ENCODE measurements around the gene C10orf143. TPM values are rescaled to one million over a fixed set of nuclear protein-coding genes. Genes with fewer than 3 reads are reported as not detected.

Gene C10orf143
- total RNA-seq, 1 experiment from 2014 or later, result 1.6 TPM

- TF ChIP-seq STAT6 (CRISPR knock-in tag; conservative IDR thresholded peaks at IDR 0.05; ENCODE audit: low read depth) (no peak), ZNF317 (CRISPR knock-in tag; IDR thresholded peaks at IDR 0.05; ENCODE audit: borderline replicate concordance, low read depth) (no peak), ESRRA (CRISPR knock-in tag; IDR thresholded peaks at IDR 0.05; ENCODE audit: borderline replicate concordance) (no peak), ZNF121 (CRISPR knock-in tag; IDR thresholded peaks at IDR 0.05) (no peak)
Observed at GRCh38 chr10:130040351-130040750, 70.3 kb downstream of the C10orf143 start (continued).

GRCh38 chr10:130039141-130039540 lies 71.5 kb downstream of the C10orf143 start:
- Mint-ChIP-seq H3K4me3 (no peak overlapping the region), H3K9me3 (no peaks in the 10 kb centered on the region), H3K36me3 (no peaks in the 10 kb centered on the region), H3K4me1 (peaks cover 19% of the 10 kb centered on the region), H3K27me3 (ENCODE audit: low read depth) (no peaks in the 10 kb centered on the region), H3K27ac (no peak overlapping the region)
- TF ChIP-seq E2F4 (CRISPR knock-in tag; IDR thresholded peaks at IDR 0.05; ENCODE audit: borderline replicate concordance, low read depth) (no peak), GABPB1 (CRISPR knock-in tag; IDR thresholded peaks at IDR 0.05) (no peak), TEAD4 (CRISPR knock-in tag; IDR thresholded peaks at IDR 0.05) (no peak)
- DNase-seq (ENCODE audit: low spot score) (no peak), ATAC-seq (no peak)
- POLR2A ChIA-PET, result no interaction called here
- CTCF ChIA-PET, result no interaction called here

- ChIA-PET CTCF (no interaction called here), POLR2A (no interaction called here)
- Mint-ChIP-seq H3K27ac (no peak overlapping the region), H3K4me1 (peaks cover 15% of the 10 kb centered on the region), H3K36me3 (no peaks in the 10 kb centered on the region), H3K4me3 (no peak overlapping the region), H3K27me3 (ENCODE audit: low read depth) (no peaks in the 10 kb centered on the region), H3K9me3 (no peaks in the 10 kb centered on the region)
- no peak for ATAC-seq
- no peak for DNase-seq (ENCODE audit: low spot score)
- TF ChIP-seq GTF2I (CRISPR knock-in tag; conservative IDR thresholded peaks at IDR 0.05), result no peak
- TF ChIP-seq CBFB (CRISPR knock-in tag; IDR thresholded peaks at IDR 0.05; ENCODE audit: low read depth), result no peak
- TF ChIP-seq RELA (CRISPR knock-in tag; IDR thresholded peaks at IDR 0.05; ENCODE audit: borderline replicate concordance), result no peak
- TF ChIP-seq ATF6 (CRISPR knock-in tag; IDR thresholded peaks at IDR 0.05), result no peak
- TF ChIP-seq KAT7 (CRISPR knock-in tag; IDR thresholded peaks at IDR 0.05; ENCODE audit: borderline replicate concordance), result no peak
Observed at GRCh38 chr10:130038611-130039109, 72.0 kb downstream of the C10orf143 start.

- Mint-ChIP-seq H3K9me3 (no peaks in the 10 kb centered on the region), H3K36me3 (no peaks in the 10 kb centered on the region), H3K4me3 (no peak overlapping the region), H3K27ac (no peak overlapping the region), H3K27me3 (ENCODE audit: low read depth) (no peaks in the 10 kb centered on the region), H3K4me1 (peaks cover 9% of the 10 kb centered on the region)
- POLR2A ChIA-PET, result no interaction called here
- ATAC-seq (no peak), DNase-seq (ENCODE audit: low spot score) (no peak)
- CTCF ChIA-PET, result no interaction called here
- no peak for TF ChIP-seq NR2C2 (CRISPR knock-in tag; IDR thresholded peaks at IDR 0.05)
- no peak for TF ChIP-seq EMX1 (CRISPR knock-in tag; IDR thresholded peaks at IDR 0.05)
- TF ChIP-seq ZNF232 (CRISPR knock-in tag; IDR thresholded peaks at IDR 0.05), result no peak
- TF ChIP-seq ZNF512 (CRISPR knock-in tag; IDR thresholded peaks at IDR 0.05; ENCODE audit: borderline replicate concordance), result no peak
- no peak for TF ChIP-seq ERG (CRISPR knock-in tag; IDR thresholded peaks at IDR 0.05)
- no peak for TF ChIP-seq HMGXB4 (CRISPR knock-in tag; IDR thresholded peaks at IDR 0.05)
Observed at GRCh38 chr10:130038019-130038555, 72.5 kb downstream of the C10orf143 start.

Measured in WTC11 (cell line).